K562 (cell line): ENCODE results near the gene RYR1. TPM values are rescaled to one million over a fixed set of nuclear protein-coding genes. Genes with fewer than 3 reads are reported as not detected.

ENCODE experiments used
- ATAC-seq: fragments of 200-7000 bp; cut with Tn5 transposase; 3 replicates; pipeline ENCODE4 v1.9.1; 2020; ENCODE audit warnings: moderate library complexity
- BruUV-seq: library from RNA; stranded (reverse); fragments of 400-500 nt; replicated peaks from 2 replicates; lab custom pipeline; 2021; lab: Mats Ljungman, UMichigan
- CTCF ChIA-PET: fragments of 300-600 bp; formaldehyde crosslinking; extraction: SDS; loops from one replicate; lab custom pipeline; 2021; ENCODE audit warnings: low intra/inter-chr PET ratio; lab: Yijun Ruan, JAX
- POLR2A ChIA-PET: fragments of 300-600, 350-650 bp; sonication (Branson Sonifier 250); formaldehyde crosslinking; extraction: SDS; loops from one replicate; lab custom pipeline; 2021; ENCODE audit warnings: antibody characterized with exemption, inconsistent platforms; lab: Yijun Ruan, JAX
- DNase-seq, 4 experiments: peaks; one replicate each; pipeline versions ENCODE4 v3.0.0 to v3.0.0-alpha.2; 2011 to 2018; ENCODE audit warnings: low spot score in 3 of 4, mixed read lengths in 3 of 4; ENCODE audit errors: extremely low read depth in 1 of 4
- FAIRE-seq: peaks from 2 replicates; lab custom pipeline; 2011; peaks lifted over from hg19 to GRCh38; lab: Jason Lieb, UNC
- H2AFZ ChIP-seq: 2 replicates; pipeline ENCODE4 v1.6.0; 2011; ENCODE audit warnings: low read depth, low read length, control low read depth, inconsistent platforms
- H3K27ac ChIP-seq: fragments of 200-600 bp; 3 replicates; pipeline ENCODE4 v1.8.0; 2011; ENCODE audit warnings: low read depth, mild to moderate bottlenecking, control low read depth, inconsistent platforms, low read length, moderate library complexity, mixed read lengths; ENCODE audit errors: extremely low read depth
- H3K27me3 ChIP-seq, 2 experiments: fragments of 300-600 bp in 1 of 2; 2 replicates in 1 of 2; 3 replicates in 1 of 2; pipeline versions ENCODE4 v1.6.0 to v1.8.0; 2011; ENCODE audit warnings: inconsistent platforms in 2 of 2, low read length in 2 of 2, mild to moderate bottlenecking in 1 of 2, mixed read lengths in 1 of 2, moderate library complexity in 1 of 2; ENCODE audit not compliant: control insufficient read depth in 2 of 2, insufficient read depth in 2 of 2
- H3K36me3 ChIP-seq: fragments of 300-600 bp; 3 replicates; pipeline ENCODE4 v1.8.0; 2011; ENCODE audit warnings: mild to moderate bottlenecking, low read length, inconsistent platforms; ENCODE audit not compliant: control insufficient read depth, insufficient read depth
- H3K4me1 ChIP-seq, 2 experiments: fragments of 200-600 bp in 1 of 2; replicated peaks in 1 of 2; 2 replicates in 1 of 2; 3 replicates in 1 of 2; pipeline versions ENCODE4 v1.5.1 to v1.8.0; 2011; ENCODE audit warnings: inconsistent platforms in 2 of 2, low read length in 2 of 2, mild to moderate bottlenecking in 1 of 2, mixed read lengths in 1 of 2, moderate library complexity in 1 of 2; ENCODE audit not compliant: control insufficient read depth in 2 of 2, insufficient read depth in 2 of 2
- H3K4me2 ChIP-seq: 2 replicates; pipeline ENCODE4 v1.6.1; 2011; ENCODE audit warnings: low read length, control low read depth, inconsistent platforms, mixed read lengths; ENCODE audit not compliant: insufficient read depth
- H3K4me3 ChIP-seq: fragments of 200-600 bp; sonication (generic), shearing (Covaris generic); 2 replicates; pipeline ENCODE4 v1.5.1; 2016; ENCODE audit warnings: control low read depth, inconsistent platforms
- H3K79me2 ChIP-seq: fragments of 200-600 bp; 3 replicates; pipeline ENCODE4 v1.8.0; 2011; ENCODE audit warnings: low read length, inconsistent platforms; ENCODE audit not compliant: control insufficient read depth, insufficient read depth
- H3K9ac ChIP-seq, 2 experiments: 2 replicates each; pipeline versions ENCODE4 v1.6.0 to v1.6.1; 2011; ENCODE audit warnings: low read depth in 2 of 2, low read length in 2 of 2, control low read depth in 1 of 2, inconsistent platforms in 1 of 2, mild to moderate bottlenecking in 1 of 2, mixed read lengths in 1 of 2; ENCODE audit not compliant: insufficient read depth in 1 of 2
- H3K9me1 ChIP-seq: one replicate; pipeline ENCODE4 v1.6.0; 2011; ENCODE audit warnings: inconsistent platforms, mild to moderate bottlenecking, low read length, moderate library complexity; ENCODE audit not compliant: control insufficient read depth, insufficient read depth
- H3K9me3 ChIP-seq: replicated peaks from 2 replicates; pipeline ENCODE4 v1.5.1; 2011; ENCODE audit warnings: low read depth, low read length, inconsistent platforms; ENCODE audit not compliant: control insufficient read depth, insufficient read depth
- H4K20me1 ChIP-seq: replicated peaks from 2 replicates; pipeline ENCODE4 v1.6.1; 2011; ENCODE audit warnings: low read length, inconsistent platforms, mixed read lengths; ENCODE audit not compliant: control insufficient read depth, insufficient read depth
- CHD4 ChIP-seq: fragments of 200-600 bp; sonication (generic); IDR thresholded peaks from 3 replicates; pipeline ENCODE4 v1.6.1; 2012; ENCODE audit warnings: low read depth, mild to moderate bottlenecking, mixed read lengths, low read length, inconsistent platforms; ENCODE audit not compliant: insufficient read depth, insufficient replicate concordance, poor library complexity, severe bottlenecking
- CREBBP ChIP-seq: IDR thresholded peaks from one replicate; pipeline ENCODE4 v1.6.1; 2012; ENCODE audit warnings: low read depth, mild to moderate bottlenecking, control low read depth, inconsistent platforms, low read length
- EHMT2 ChIP-seq: fragments of 450-650 bp; IDR thresholded peaks from 2 replicates; pipeline ENCODE4 v1.6.1; 2018; ENCODE audit warnings: antibody characterized with exemption
- ETV1 ChIP-seq: fragments of 450-650 bp; conservative IDR thresholded peaks from 2 replicates; pipeline ENCODE4 v1.6.1; 2016; ENCODE audit warnings: missing genetic modification characterization, control low read depth, low read depth, missing compliant biosample characterization
- FOSL1 ChIP-seq: fragments of 200-800 bp; sonication (Bioruptor generic); conservative IDR thresholded peaks from 2 replicates; pipeline ENCODE4 v1.6.1; 2016; ENCODE audit warnings: missing genetic modification characterization, missing compliant biosample characterization
- HNRNPH1 ChIP-seq: fragments of 200-400 bp; formaldehyde crosslinking; optimal IDR thresholded peaks from 2 replicates; pipeline ENCODE3; 2017; ENCODE audit warnings: low read depth, mild to moderate bottlenecking, low read length, moderate library complexity
- JUNB ChIP-seq: fragments of 450-650 bp; formaldehyde crosslinking; conservative IDR thresholded peaks from 2 replicates; pipeline ENCODE4 v1.4.0; 2020; ENCODE audit warnings: mild to moderate bottlenecking
- RFX5 ChIP-seq: IDR thresholded peaks from 2 replicates; pipeline ENCODE4 v1.6.1; 2011; ENCODE audit warnings: low read depth, mild to moderate bottlenecking, improper control_type of control experiment, low read length
- SMC3 ChIP-seq: conservative IDR thresholded peaks from 2 replicates; pipeline ENCODE4 v1.6.1; 2011; ENCODE audit warnings: low read depth, low read length, improper control_type of control experiment; ENCODE audit not compliant: insufficient read depth
- STAT5A ChIP-seq: IDR thresholded peaks from 2 replicates; pipeline ENCODE4 v1.6.1; 2012; ENCODE audit warnings: low read length, inconsistent platforms, borderline replicate concordance
- TEAD2 ChIP-seq: fragments of 450-650 bp; IDR thresholded peaks from 2 replicates; pipeline ENCODE4 v1.6.1; 2016; ENCODE audit warnings: missing genetic modification characterization, control low read depth, missing compliant biosample characterization
- ZNF232 ChIP-seq: sonication (generic); formaldehyde crosslinking; IDR thresholded peaks from 2 replicates; pipeline ENCODE4 v1.8.0; 2022; ENCODE audit warnings: mild to moderate bottlenecking, missing genetic modification reagents
- WGBS: fragments of 100-300 bp; shearing (Covaris generic); methylation state at CpG from one replicate; pipeline ENCODE4 v1.1.6; 2016; ENCODE audit warnings: low coverage, mixed read lengths; ENCODE audit not compliant: insufficient coverage; ENCODE audit errors: missing lambda C conversion rate; 5-methylcytosine and 5-hydroxymethylcytosine counted together
- in situ Hi-C: fragments of 300-500 bp; cut with MboI; formaldehyde crosslinking; loops from 4 replicates; pipeline ENCODE4 v1.15.0; 2018; ENCODE audit warnings: inconsistent platforms, mixed read lengths
- intact Hi-C: fragments of 100-400 bp; cut with micrococcal nuclease; formaldehyde crosslinking; loops from 2 replicates; pipeline ENCODE4 v1.14.2; 2022
- polyA plus RNA-seq, 8 experiments: library from polyadenylated mRNA; depleted of rRNA in 4 of 8; stranded (reverse) in 5 of 8; unstranded in 3 of 8; fragments of >200 nt; fragmentation: Nextera tagmentation in 2 of 8; fragmentation: Illumina TruSeq in 1 of 8; extraction: Ambion mirVana in 2 of 8; extraction: Trizol in 1 of 8; gene quantifications; 2 replicates each; pipeline versions ENCODE4 v1.2.1 to v1.2.3, GENCODE V29; 2011 to 2014; ENCODE audit warnings: inconsistent platforms in 1 of 8, missing spikeins in 1 of 8
- total RNA-seq, 7 experiments: library from RNA; depleted of rRNA in 6 of 7; stranded (reverse); fragments of >200 nt in 6 of 7; fragmentation: Illumina TruSeq in 2 of 7; extraction: Trizol in 2 of 7; gene quantifications; 2 replicates each; pipeline versions ENCODE4 v1.2.1 to v1.2.3, GENCODE V29; 2011 to 2021; ENCODE audit warnings: low replicate concordance in 1 of 7
- TF ChIP-seq, protein P1 (sequence below): fragments of 450-650 bp; IDR thresholded peaks from 2 replicates; pipeline ENCODE4 v1.6.1; 2016; ENCODE audit warnings: mild to moderate bottlenecking, moderate library complexity

The RYR1 gene
- total and polyA plus RNA-seq, 9 of the 15 experiments (the other 6 are each of a cell fraction or from before 2014, with no cell fraction given), result 0.11 to 7.4 (median 3.7) TPM

GRCh38 chr19:38524369-38524768, 90.9 kb downstream of the RYR1 start:
- Histone ChIP-seq H3K4me3 (no peak overlapping the region), H2AFZ (no peak overlapping the region), H3K9me3 (no peaks in the 10 kb centered on the region), H3K9me1 (peaks cover 3% of the 10 kb centered on the region), H4K20me1 (no peaks in the 10 kb centered on the region), H3K27ac (no peak overlapping the region), H3K4me1 (peaks cover 5 to 23% of the 10 kb centered on the region in 2 experiments; a peak in 4 of 5 replicates), H3K4me2 (no peak overlapping the region), H3K27me3 (no peaks in the 10 kb centered on the region), H3K9ac (peak overlapping the region in 1 of 2 experiments; percentile 78; a peak in 2 of 4 replicates), H3K79me2 (no peaks in the 10 kb centered on the region), H3K36me3 (no peaks in the 10 kb centered on the region)
- intact Hi-C loops (no loop called here), in situ Hi-C loops (loop anchor here (10.0 kb wide), 1 partner anchor 400 kb away; no protein-coding TSS in a partner anchor)
- ChIA-PET POLR2A (no interaction called here), CTCF (no interaction called here)
- DNase-seq, result no peak
- no peak for ATAC-seq
- no TSS peak for BruUV-seq
- FAIRE-seq, result no peak
- WGBS, result 54% methylated on average over 9 of the region's 9 CpGs
- no peak for TF ChIP-seq CHD4
- no peak for TF ChIP-seq RFX5
- no peak for TF ChIP-seq JUNB
- no peak for TF ChIP-seq STAT5A
- TF ChIP-seq, protein P1, sequence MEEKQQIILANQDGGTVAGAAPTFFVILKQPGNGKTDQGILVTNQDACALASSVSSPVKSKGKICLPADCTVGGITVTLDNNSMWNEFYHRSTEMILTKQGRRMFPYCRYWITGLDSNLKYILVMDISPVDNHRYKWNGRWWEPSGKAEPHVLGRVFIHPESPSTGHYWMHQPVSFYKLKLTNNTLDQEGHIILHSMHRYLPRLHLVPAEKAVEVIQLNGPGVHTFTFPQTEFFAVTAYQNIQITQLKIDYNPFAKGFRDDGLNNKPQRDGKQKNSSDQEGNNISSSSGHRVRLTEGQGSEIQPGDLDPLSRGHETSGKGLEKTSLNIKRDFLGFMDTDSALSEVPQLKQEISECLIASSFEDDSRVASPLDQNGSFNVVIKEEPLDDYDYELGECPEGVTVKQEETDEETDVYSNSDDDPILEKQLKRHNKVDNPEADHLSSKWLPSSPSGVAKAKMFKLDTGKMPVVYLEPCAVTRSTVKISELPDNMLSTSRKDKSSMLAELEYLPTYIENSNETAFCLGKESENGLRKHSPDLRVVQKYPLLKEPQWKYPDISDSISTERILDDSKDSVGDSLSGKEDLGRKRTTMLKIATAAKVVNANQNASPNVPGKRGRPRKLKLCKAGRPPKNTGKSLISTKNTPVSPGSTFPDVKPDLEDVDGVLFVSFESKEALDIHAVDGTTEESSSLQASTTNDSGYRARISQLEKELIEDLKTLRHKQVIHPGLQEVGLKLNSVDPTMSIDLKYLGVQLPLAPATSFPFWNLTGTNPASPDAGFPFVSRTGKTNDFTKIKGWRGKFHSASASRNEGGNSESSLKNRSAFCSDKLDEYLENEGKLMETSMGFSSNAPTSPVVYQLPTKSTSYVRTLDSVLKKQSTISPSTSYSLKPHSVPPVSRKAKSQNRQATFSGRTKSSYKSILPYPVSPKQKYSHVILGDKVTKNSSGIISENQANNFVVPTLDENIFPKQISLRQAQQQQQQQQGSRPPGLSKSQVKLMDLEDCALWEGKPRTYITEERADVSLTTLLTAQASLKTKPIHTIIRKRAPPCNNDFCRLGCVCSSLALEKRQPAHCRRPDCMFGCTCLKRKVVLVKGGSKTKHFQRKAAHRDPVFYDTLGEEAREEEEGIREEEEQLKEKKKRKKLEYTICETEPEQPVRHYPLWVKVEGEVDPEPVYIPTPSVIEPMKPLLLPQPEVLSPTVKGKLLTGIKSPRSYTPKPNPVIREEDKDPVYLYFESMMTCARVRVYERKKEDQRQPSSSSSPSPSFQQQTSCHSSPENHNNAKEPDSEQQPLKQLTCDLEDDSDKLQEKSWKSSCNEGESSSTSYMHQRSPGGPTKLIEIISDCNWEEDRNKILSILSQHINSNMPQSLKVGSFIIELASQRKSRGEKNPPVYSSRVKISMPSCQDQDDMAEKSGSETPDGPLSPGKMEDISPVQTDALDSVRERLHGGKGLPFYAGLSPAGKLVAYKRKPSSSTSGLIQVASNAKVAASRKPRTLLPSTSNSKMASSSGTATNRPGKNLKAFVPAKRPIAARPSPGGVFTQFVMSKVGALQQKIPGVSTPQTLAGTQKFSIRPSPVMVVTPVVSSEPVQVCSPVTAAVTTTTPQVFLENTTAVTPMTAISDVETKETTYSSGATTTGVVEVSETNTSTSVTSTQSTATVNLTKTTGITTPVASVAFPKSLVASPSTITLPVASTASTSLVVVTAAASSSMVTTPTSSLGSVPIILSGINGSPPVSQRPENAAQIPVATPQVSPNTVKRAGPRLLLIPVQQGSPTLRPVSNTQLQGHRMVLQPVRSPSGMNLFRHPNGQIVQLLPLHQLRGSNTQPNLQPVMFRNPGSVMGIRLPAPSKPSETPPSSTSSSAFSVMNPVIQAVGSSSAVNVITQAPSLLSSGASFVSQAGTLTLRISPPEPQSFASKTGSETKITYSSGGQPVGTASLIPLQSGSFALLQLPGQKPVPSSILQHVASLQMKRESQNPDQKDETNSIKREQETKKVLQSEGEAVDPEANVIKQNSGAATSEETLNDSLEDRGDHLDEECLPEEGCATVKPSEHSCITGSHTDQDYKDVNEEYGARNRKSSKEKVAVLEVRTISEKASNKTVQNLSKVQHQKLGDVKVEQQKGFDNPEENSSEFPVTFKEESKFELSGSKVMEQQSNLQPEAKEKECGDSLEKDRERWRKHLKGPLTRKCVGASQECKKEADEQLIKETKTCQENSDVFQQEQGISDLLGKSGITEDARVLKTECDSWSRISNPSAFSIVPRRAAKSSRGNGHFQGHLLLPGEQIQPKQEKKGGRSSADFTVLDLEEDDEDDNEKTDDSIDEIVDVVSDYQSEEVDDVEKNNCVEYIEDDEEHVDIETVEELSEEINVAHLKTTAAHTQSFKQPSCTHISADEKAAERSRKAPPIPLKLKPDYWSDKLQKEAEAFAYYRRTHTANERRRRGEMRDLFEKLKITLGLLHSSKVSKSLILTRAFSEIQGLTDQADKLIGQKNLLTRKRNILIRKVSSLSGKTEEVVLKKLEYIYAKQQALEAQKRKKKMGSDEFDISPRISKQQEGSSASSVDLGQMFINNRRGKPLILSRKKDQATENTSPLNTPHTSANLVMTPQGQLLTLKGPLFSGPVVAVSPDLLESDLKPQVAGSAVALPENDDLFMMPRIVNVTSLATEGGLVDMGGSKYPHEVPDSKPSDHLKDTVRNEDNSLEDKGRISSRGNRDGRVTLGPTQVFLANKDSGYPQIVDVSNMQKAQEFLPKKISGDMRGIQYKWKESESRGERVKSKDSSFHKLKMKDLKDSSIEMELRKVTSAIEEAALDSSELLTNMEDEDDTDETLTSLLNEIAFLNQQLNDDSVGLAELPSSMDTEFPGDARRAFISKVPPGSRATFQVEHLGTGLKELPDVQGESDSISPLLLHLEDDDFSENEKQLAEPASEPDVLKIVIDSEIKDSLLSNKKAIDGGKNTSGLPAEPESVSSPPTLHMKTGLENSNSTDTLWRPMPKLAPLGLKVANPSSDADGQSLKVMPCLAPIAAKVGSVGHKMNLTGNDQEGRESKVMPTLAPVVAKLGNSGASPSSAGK, result no peak
- TF ChIP-seq ETV1, result no peak
- TF ChIP-seq CREBBP, result no peak
- no peak for TF ChIP-seq ZNF232 (CRISPR knock-in tag)
- TF ChIP-seq SMC3, result no peak
- TF ChIP-seq TEAD2 (tag), result no peak
- TF ChIP-seq FOSL1 (tag), result no peak
- no peak for TF ChIP-seq EHMT2
- TF ChIP-seq HNRNPH1, result no peak
